Stimulated activated naive CD8-positive, alpha-beta T cell treated with anti-CD3 and anti-CD28 coated beads, Interleukin-15, Interleukin-2, amounts not matched to agents 100 U/mL and 50 U/mL, for 24 hours (primary cell): Measurements from ENCODE around the gene DENND5A.

Experiments used
- ATAC-seq: fragments of 150-1000 bp; cut with Tn5 transposase; one replicate; pipeline ENCODE4 v1.10.0; 2021
- DNase-seq: peaks from one replicate; pipeline ENCODE4 v3.0.0; 2021

Gene DENND5A

GRCh38 chr11:9265211-9266131 lies at the start of gene DENND5A:
DENND5A (minus strand) TSS chr11:9265350; CDS start chr11:9265069, 281 bp downstream.
- ATAC-seq = peak; percentile 50
- DNase-seq = peak; percentile 80

- DNase-seq = peak; percentile 100
- peak; percentile 99 for ATAC-seq
Observed at GRCh38 chr11:9314291-9315077, 49.3 kb upstream of the DENND5A start, which contains the start of gene TMEM41B. TMEM41B (minus strand) TSS chr11:9314593; CDS start chr11:9314441, 152 bp downstream.

DNA sequence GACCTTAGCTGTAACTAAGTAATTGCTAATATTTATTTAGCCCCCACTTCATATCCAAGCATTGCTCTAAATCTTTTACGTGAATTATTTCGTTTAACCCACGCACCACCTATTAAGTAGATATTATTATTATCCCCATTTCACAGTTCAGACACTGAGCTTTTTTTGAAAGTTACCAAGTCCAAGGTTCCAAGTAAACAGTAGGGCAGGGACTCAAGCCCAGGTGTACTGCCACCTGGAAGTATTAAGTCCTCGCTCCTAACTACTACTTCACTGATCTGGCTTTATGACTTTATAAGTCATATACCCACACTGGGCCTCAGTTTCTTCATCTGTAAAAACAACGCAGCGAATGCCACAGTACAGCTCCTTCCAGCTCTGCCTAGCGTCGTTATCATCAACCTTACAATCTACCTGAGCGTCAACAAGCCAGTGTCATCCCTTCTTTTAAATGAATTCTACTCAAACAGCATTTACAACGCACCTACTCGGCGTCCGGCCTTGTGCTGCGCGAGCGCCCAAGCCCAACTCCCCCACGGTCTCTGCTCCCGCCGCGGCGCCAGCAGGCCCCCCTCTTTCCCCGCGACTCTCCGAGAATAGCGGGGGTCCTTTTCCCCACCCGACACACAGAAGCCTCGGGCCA lies 48.6 kb upstream of the DENND5A start:
- DNase-seq = peak; percentile 37

DNA sequence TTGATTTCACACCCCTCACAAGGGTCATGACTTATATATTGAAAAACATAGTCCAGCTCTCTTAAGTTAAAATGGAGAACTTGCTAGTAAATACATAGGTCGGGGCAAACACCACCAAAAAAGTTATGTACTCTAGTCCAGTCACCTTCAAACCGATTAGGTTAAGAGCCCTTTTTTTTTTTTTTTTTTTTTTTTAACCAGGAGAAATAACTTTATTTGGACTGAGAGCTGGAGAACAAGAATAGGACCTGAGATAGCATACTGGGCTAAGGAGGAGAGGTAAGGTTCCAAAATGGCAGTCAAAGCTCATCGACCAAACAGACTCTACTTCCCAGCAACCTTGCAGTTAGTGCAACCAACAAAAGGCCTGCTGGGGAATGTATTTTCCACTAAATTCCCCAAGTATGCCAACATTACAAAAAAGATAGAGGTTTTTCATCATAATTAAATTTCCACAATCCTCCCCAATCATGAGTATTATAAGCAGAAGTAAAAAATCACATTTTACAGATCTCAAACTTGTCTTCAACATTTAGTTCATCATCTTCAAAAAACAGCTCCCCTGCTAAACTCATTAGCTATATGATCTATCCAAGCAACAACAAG lies 45.4 kb upstream of the DENND5A start:
- DNase-seq = no peak
- no peak for ATAC-seq

More for the DNA sequence above, 48.6 kb upstream of the DENND5A start:
- no peak for ATAC-seq

- DNase-seq (no peak), ATAC-seq (no peak)
Observed at GRCh38 chr11:9304178-9304577, 39.0 kb upstream of the DENND5A start.

- DNase-seq (no peak), ATAC-seq (no peak)
Observed at GRCh38 chr11:9302448-9302847, 37.3 kb upstream of the DENND5A start.

DNA sequence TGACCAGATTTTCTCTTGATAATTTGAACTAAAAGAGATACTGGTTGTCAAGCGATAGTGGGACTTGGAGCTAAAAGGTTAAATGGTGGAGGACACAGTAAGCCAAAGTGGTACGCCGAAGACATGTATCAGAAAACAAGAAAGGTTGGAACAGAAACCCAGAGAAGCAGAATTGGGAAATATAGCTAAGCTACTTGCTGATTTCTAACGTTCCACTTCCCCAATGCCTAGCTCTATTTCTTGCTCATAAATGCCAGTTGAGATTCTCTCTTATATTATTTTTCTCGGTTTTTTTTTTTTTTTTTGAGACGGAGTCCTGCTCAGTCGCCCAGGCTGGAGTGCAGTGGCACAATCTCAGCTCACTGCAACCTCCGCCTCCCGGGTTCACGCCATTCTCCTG lies 36.6 kb upstream of the DENND5A start:
- ATAC-seq (no peak), DNase-seq (no peak)

DNA sequence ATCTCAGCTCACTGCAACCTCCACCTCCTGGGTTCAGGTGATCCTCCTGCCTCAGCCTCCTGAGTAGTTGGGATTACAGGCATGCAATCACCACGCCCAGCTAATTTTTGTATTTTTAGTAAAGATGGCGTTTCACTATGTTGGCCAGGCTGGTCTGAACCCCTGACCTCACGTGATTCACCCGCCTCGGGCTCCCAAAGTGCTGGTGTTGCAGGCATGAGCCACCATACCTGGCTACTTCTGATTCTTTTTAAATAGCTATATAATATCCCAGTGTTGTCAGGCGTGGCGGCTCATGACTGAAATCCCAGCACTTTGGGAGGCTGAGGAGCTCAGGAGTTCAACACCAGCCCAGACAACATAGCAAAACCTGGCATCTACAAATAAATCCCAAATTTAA lies 28.5 kb upstream of the DENND5A start:
- no peak for DNase-seq
- no peak for ATAC-seq

DNA sequence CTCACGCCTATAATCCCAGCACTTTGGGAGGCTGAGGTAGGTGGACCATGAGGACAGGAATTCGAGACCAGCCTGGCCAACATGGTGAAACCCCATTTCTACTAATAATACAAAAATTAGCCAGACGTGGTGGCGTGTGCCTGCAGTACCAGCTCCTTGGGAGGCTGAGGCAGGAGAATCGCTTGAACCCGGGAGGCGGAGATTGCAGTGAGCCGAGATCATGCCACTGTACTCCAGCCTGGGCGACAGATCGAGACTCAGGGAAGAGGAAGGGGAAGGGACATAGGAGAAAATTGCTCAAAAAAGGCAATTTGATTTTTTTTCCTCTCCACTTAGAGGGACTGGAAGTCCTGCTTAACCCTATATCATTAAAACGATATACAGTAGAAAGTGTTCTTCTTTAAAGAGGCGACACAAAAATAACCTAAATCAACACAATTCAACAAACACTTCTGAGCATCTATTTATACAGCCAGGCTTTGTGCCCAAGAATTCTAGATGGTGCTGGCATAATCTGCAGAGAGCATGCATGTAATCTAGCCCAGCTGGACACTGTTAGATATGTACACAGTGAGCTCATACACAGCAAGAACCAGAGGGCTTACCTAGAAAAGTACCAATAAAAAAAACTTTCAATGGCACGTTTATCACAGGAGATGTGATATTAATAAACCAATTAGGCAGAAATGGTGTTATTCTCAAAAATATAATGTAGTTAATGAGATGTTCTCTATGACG lies 20.9 kb upstream of the DENND5A start:
- ATAC-seq (no peak), DNase-seq (no peak)

- ATAC-seq (peak; percentile 94), DNase-seq (peak; percentile 58)
Observed at GRCh38 chr11:9280655-9281301, 15.6 kb upstream of the DENND5A start.

DNA sequence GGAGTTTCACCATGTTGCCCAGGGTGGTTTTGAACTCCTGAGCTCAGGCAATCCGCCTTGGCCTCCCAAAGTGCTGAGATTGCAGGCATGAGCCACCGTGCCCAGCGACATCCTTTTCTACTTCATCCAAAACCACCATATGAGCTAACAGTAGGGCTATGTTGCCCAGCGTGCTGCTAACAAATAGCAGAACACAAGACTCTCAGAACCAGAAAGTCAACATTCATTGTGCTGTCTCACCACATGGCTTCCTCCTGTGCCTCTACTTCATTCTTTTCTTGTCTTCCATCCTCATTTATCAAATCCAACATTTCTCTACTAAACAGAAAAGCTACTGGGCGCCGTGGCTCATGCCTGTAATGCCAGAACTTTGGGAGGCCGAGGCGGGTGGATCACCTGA lies 12.0 kb upstream of the DENND5A start:
- no peak for ATAC-seq
- DNase-seq = no peak

GRCh38 chr11:9276571-9276970 lies 11.4 kb upstream of the DENND5A start:
- DNase-seq (no peak), ATAC-seq (peak; percentile 30)

GRCh38 chr11:9274499-9275258 lies 9.5 kb upstream of the DENND5A start:
- DNase-seq = no peak

DNA sequence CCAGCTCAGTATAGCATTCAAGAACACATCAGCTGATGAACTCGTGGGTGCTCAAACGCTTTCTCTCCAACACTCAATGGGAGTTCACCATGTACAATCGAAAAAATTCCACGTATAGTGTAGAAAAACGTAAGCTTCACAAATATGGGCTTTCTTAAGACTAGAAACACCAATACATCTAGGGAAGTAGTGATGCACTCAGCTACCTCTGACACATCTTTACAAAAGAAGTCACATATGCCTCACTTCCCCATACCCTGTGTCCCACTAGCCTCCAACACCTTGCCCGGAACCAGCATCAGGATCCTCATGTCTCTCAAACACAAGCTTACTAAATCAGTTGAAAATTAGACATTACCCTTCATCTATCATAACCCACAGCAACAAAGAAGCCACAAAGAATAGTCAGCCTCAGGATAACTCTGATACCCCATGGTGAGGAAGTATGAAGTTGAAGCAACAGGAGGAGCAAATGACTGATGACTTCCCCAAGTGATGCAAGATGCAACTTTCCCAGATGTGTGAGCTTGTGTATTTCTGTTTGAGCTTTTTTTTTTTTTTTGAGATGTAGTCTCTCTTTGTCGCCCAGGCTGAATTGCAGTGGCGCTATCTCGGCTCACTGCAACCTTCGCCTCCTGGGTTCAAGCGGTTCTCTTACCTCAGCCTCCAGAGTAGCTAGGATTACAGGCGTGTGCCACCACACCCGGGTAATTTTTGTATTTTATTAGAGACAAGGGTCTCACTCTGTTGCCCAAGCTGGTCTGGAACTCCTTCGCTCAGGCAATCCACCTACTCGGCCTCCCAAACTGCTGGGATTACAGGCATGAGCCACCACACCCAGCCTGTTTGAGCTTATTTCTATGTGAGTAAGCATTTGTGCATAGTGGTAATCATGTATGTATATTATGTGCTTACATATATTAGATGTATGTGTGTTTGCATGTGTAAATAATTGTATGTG lies 8.5 kb upstream of the DENND5A start:
- DNase-seq (no peak), ATAC-seq (peak; percentile 36)

More at GRCh38 chr11:9274499-9275258, 9.5 kb upstream of the DENND5A start:
- ATAC-seq = no peak

GRCh38 chr11:9269492-9270013 lies 4.4 kb upstream of the DENND5A start:
- ATAC-seq (no peak), DNase-seq (no peak)

DNA sequence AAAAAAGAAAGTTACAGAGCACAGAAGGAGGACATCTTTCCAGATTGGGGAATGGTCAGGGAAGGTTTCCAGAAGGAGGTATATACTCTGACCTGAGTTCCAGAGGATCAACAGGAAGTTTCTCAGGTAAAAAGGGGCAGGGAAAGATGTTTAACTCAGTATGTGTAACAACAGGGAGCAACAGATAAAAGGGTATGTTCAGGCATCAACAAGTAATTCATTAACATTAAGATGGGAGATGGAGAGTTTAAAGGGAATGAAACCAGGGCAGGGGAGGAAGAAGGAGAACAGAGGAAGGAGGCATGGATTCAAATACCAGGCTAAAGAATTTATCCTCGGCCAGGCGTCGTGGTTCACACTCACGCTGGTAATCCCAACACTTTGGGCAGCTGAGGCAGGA lies 2.5 kb upstream of the DENND5A start:
- DNase-seq (no peak), ATAC-seq (no peak)

DNA sequence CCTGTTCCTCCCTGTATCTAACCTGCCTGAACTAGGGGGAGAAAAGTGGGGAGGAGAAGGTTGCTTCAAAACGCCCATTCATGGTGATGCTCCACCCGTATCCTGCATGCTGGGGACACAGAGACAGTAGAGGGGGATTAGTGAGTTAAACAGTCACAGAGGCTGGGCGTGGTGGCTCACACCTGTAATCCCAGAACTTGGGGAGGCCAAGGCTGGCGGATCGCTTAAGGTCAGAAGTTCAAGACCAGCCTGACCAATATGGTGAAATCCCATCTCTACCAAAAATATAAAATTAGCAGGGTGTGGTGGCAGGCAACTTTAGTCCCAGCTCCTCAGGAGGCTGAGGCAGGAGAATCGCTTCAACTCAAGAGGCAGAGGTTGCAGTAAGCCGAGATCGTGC lies 1.8 kb upstream of the DENND5A start:
- ATAC-seq (no peak), DNase-seq (no peak)

DNA sequence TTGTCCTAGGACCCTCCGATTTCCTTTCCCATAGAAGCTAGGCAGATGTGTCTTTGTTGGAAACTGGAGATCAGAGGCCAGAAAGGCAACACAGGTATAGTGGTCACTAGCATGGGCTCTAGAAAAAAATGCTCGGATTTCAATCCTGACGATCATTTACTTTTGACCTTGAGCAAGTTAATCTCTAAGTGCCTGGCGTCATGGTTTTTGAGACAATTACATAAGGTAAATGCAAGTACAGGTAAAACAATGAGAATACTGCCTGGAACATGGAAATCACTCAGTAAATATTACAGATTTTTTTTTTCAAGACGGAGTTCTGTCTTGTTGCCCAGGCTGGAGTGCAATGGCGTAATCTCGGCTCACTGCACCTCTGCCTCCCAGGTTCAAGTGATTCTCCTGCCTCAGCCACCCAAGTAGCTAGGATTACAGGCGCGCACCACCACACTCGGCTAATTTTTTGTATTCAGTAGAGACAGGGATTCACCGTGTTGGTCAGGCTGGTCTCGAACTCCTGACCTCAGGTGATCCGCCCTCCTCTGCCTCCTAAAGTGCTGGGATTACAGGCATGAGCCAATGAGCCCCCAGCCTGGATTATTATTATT lies 1.1 kb upstream of the DENND5A start:
- DNase-seq (no peak), ATAC-seq (no peak)
